Ishikawa (cell line): ENCODE results near the gene KIF16B.

ENCODE experiments used
- EGR1 ChIP-seq: IDR thresholded peaks from 2 replicates; pipeline ENCODE4 v1.6.1; 2012
- EP300 ChIP-seq: IDR thresholded peaks from 2 replicates; pipeline ENCODE4 v1.6.1; 2012; ENCODE audit warnings: borderline replicate concordance
- MAX ChIP-seq: IDR thresholded peaks from 2 replicates; pipeline ENCODE4 v1.6.1; 2012
- NFIC ChIP-seq: IDR thresholded peaks from 2 replicates; pipeline ENCODE4 v1.6.1; 2012
- RAD21 ChIP-seq: IDR thresholded peaks from 2 replicates; pipeline ENCODE4 v1.6.1; 2012; ENCODE audit warnings: low read depth
- REST ChIP-seq: IDR thresholded peaks from 2 replicates; pipeline ENCODE4 v1.6.1; 2012; ENCODE audit warnings: low read depth, mild to moderate bottlenecking
- TAF1 ChIP-seq: IDR thresholded peaks from 2 replicates; pipeline ENCODE4 v1.6.1; 2012; ENCODE audit warnings: low read depth, mild to moderate bottlenecking
- TCF12 ChIP-seq: IDR thresholded peaks from 2 replicates; pipeline ENCODE4 v1.6.1; 2012; ENCODE audit warnings: low read depth
- TEAD4 ChIP-seq: IDR thresholded peaks from 2 replicates; pipeline ENCODE4 v1.6.1; 2012
- YY1 ChIP-seq: IDR thresholded peaks from 2 replicates; pipeline ENCODE4 v1.6.1; 2012; ENCODE audit warnings: low read depth
- ZBTB7A ChIP-seq: IDR thresholded peaks from 2 replicates; pipeline ENCODE4 v1.6.1; 2012; ENCODE audit warnings: low read depth

GRCh38 chr20:16257021-16257420, 316.2 kb downstream of the KIF16B start:
- TF ChIP-seq REST = no peak
- TF ChIP-seq TEAD4 = no peak
- TF ChIP-seq MAX = no peak
- TF ChIP-seq YY1 = no peak
- TF ChIP-seq TCF12 = no peak
- no peak for TF ChIP-seq RAD21
- no peak for TF ChIP-seq TAF1
- no peak for TF ChIP-seq EP300
- no peak for TF ChIP-seq NFIC
- no peak for TF ChIP-seq EGR1
- TF ChIP-seq ZBTB7A = no peak
